GM21381 (cell line): ENCODE measurements around the gene RNF149.
"Not testable (repeated sequence)": the region's sequence is repeated elsewhere in the genome, so short reads cannot be mapped to it uniquely, and the experiment has no call there.

Experiments
- ATAC-seq: cut with Tn5 transposase; IDR thresholded peaks from one replicate; pipeline ENCODE4 v1.9.1; 2021; ENCODE audit warnings: mild to moderate bottlenecking, moderate library complexity; ENCODE audit not compliant: unreplicated experiment

The RNF149 gene

GRCh38 chr2:101332885-101333766 is 24.6 kb upstream of the RNF149 start:
- ATAC-seq, result no peak

GRCh38 chr2:101331202-101331601 is 22.7 kb upstream of the RNF149 start:
- no peak for ATAC-seq

GRCh38 chr2:101330253-101330933 is 21.9 kb upstream of the RNF149 start:
- no peak for ATAC-seq

- ATAC-seq, result no peak
Measured at GRCh38 chr2:101329026-101329425, 20.5 kb upstream of the RNF149 start.

- ATAC-seq, result no peak
Measured at GRCh38 chr2:101328474-101329007, 20.0 kb upstream of the RNF149 start.

- no peak for ATAC-seq
Measured at GRCh38 chr2:101327863-101328394, 19.4 kb upstream of the RNF149 start.

- ATAC-seq, result no peak
Measured at GRCh38 chr2:101325425-101325824, 16.9 kb upstream of the RNF149 start.

GRCh38 chr2:101316568-101316967 is 8.1 kb upstream of the RNF149 start:
- not testable (repeated sequence) for ATAC-seq

- ATAC-seq, result no peak
Measured at GRCh38 chr2:101311696-101312017, 3.2 kb upstream of the RNF149 start.

- ATAC-seq, result no peak
Measured at GRCh38 chr2:101310834-101311695, 2.6 kb upstream of the RNF149 start.

- no peak for ATAC-seq
Measured at GRCh38 chr2:101310090-101310833, 1.8 kb upstream of the RNF149 start.

GRCh38 chr2:101307950-101308431 is 510 bp downstream of the RNF149 start:
- peak; percentile 19 for ATAC-seq

GRCh38 chr2:101307503-101307902 is 998 bp downstream of the RNF149 start:
- no peak for ATAC-seq

GRCh38 chr2:101306410-101306809 is 2.1 kb downstream of the RNF149 start:
- peak; percentile 1 for ATAC-seq

- ATAC-seq, result no peak
Measured at GRCh38 chr2:101305492-101306078, 2.9 kb downstream of the RNF149 start.

- no peak for ATAC-seq
Measured at GRCh38 chr2:101305035-101305434, 3.5 kb downstream of the RNF149 start.

GRCh38 chr2:101303688-101304087 is 4.8 kb downstream of the RNF149 start:
- no peak for ATAC-seq

GRCh38 chr2:101302016-101302415 is 6.5 kb downstream of the RNF149 start:
- no peak for ATAC-seq

- ATAC-seq, result no peak
Measured at GRCh38 chr2:101300836-101301235, 7.7 kb downstream of the RNF149 start.

- no peak for ATAC-seq
Measured at GRCh38 chr2:101300164-101300563, 8.3 kb downstream of the RNF149 start.
